Measurements from ENCODE around the gene SMIM28.
"Not testable (repeated sequence)": the region's sequence is repeated elsewhere in the genome, so short reads cannot be mapped to it uniquely, and the experiment has no call there.

Gene SMIM28

GRCh38 chr6:138377844-138378243 lies at the start of gene SMIM28:
SMIM28 (plus strand) TSS chr6:138377905; CDS start chr6:138378073, 168 bp downstream.
- DNase-seq (ENCODE audit: low read depth): no peak

GRCh38 chr6:138328210-138328609 lies 49.5 kb upstream of the SMIM28 start:
- no peak for DNase-seq (ENCODE audit: low read depth)

GRCh38 chr6:138330763-138331162 lies 46.9 kb upstream of the SMIM28 start:
- DNase-seq (ENCODE audit: low read depth): no peak

- DNase-seq (ENCODE audit: low read depth): no peak
These were observed 46.3 kb upstream of the SMIM28 start for GRCh38 chr6:138331444-138331843.

- DNase-seq (ENCODE audit: low read depth): no peak
These were observed 45.7 kb upstream of the SMIM28 start for GRCh38 chr6:138331984-138332383.

GRCh38 chr6:138334000-138334399 lies 43.7 kb upstream of the SMIM28 start:
- no peak for DNase-seq (ENCODE audit: low read depth)

GRCh38 chr6:138334963-138335362 lies 42.7 kb upstream of the SMIM28 start:
- DNase-seq (ENCODE audit: low read depth): no peak

- no peak for DNase-seq (ENCODE audit: low read depth)
These were observed 41.5 kb upstream of the SMIM28 start for GRCh38 chr6:138336221-138336620.

GRCh38 chr6:138337076-138337475 lies 40.6 kb upstream of the SMIM28 start:
- DNase-seq (ENCODE audit: low read depth): no peak

GRCh38 chr6:138339024-138339423 lies 38.7 kb upstream of the SMIM28 start:
- DNase-seq (ENCODE audit: low read depth): no peak

- DNase-seq (ENCODE audit: low read depth): no peak
These were observed 36.5 kb upstream of the SMIM28 start for GRCh38 chr6:138341176-138341575.

- DNase-seq (ENCODE audit: low read depth): no peak
These were observed 34.6 kb upstream of the SMIM28 start for GRCh38 chr6:138343112-138343511.

- no peak for DNase-seq (ENCODE audit: low read depth)
These were observed 32.0 kb upstream of the SMIM28 start for GRCh38 chr6:138345565-138346285.

GRCh38 chr6:138346302-138347195 lies 31.2 kb upstream of the SMIM28 start:
- no peak for DNase-seq (ENCODE audit: low read depth)

GRCh38 chr6:138347864-138348263 lies 29.8 kb upstream of the SMIM28 start:
- no peak for DNase-seq (ENCODE audit: low read depth)

- no peak for DNase-seq (ENCODE audit: low read depth)
These were observed 27.8 kb upstream of the SMIM28 start for GRCh38 chr6:138349891-138350290.

GRCh38 chr6:138357928-138358327 lies 19.8 kb upstream of the SMIM28 start:
- no peak for DNase-seq (ENCODE audit: low read depth)

GRCh38 chr6:138368684-138369083 lies 9.0 kb upstream of the SMIM28 start:
- not testable (repeated sequence) for DNase-seq (ENCODE audit: low read depth)

- DNase-seq (ENCODE audit: low read depth): no peak
These were observed 6.9 kb upstream of the SMIM28 start for GRCh38 chr6:138370631-138371451.

- no peak for DNase-seq (ENCODE audit: low read depth)
These were observed 6.3 kb upstream of the SMIM28 start for GRCh38 chr6:138371452-138371711.

GRCh38 chr6:138371720-138372119 lies 6.0 kb upstream of the SMIM28 start:
- DNase-seq (ENCODE audit: low read depth): no peak

GRCh38 chr6:138372711-138373463 lies 4.8 kb upstream of the SMIM28 start:
- no peak for DNase-seq (ENCODE audit: low read depth)
